Measurements from ENCODE around the gene MSGN1. TPM values are rescaled to one million over a fixed set of nuclear protein-coding genes. Genes with fewer than 3 reads are reported as not detected.

The MSGN1 gene
- 0.20 TPM for polyA plus RNA-seq (2013, experiment 1 of 2)
- polyA plus RNA-seq (2013, experiment 2 of 2) = 0.07 TPM

GRCh38 chr2:17816396-17817245 is at the start of gene MSGN1:
Gene MSGN1, plus strand, starts transcription at chr2:17816460. Its CDS starts 59 bp downstream, at chr2:17816519.
- Histone ChIP-seq H2BK15ac (ENCODE audit: low read length) (peak within 1 kb of the TSS; percentile 95), H3K36me3 (replicated peaks in 1 of 2; ENCODE audit: control insufficient read depth in 2 of 2, insufficient read depth in 2 of 2, low read length in 2 of 2) (no peaks in the 10 kb centered on the region), H3K79me1 (ENCODE audit: low read depth, low read length) (no peaks in the 10 kb centered on the region), H3K9ac (ENCODE audit: low read depth, low read length, poor library complexity) (no peak within 1 kb of the TSS), H2AK5ac (ENCODE audit: low read depth, low read length) (peak within 1 kb of the TSS; percentile 44), H3K27ac (replicated peaks; ENCODE audit: low read length) (peak within 1 kb of the TSS; percentile 45), H3K18ac (ENCODE audit: low read length) (peak within 1 kb of the TSS; percentile 94), H3K4me2 (ENCODE audit: insufficient read depth, low read length, poor library complexity, severe bottlenecking) (no peak within 1 kb of the TSS), H3K23ac (ENCODE audit: low read depth, low read length, poor library complexity) (peak within 1 kb of the TSS; percentile 69), H4K91ac (ENCODE audit: low read depth, low read length, poor library complexity) (peak within 1 kb of the TSS; percentile 46), H4K8ac (ENCODE audit: low read depth, low read length) (no peak within 1 kb of the TSS), H3K4me3 (ENCODE audit: low read length in 2 of 2) (no peak within 1 kb of the TSS), H3K27me3 (ENCODE audit: control insufficient read depth in 3 of 3, insufficient read depth in 3 of 3, low read depth in 1 of 3, low read length in 3 of 3) (peaks cover 0 to 4% (median 0%) of the 10 kb centered on the region in 3 experiments), H3K4ac (ENCODE audit: low read length) (no peak within 1 kb of the TSS), H2BK5ac (ENCODE audit: low read length) (peak within 1 kb of the TSS; percentile 61), H3K9me3 (replicated peaks in 1 of 2; ENCODE audit: control insufficient read depth in 2 of 2, insufficient read depth in 1 of 2, low read depth in 1 of 2, low read length in 2 of 2) (no peaks in the 10 kb centered on the region), H2BK120ac (ENCODE audit: low read depth, low read length) (peak within 1 kb of the TSS; percentile 27), H2BK12ac (ENCODE audit: low read length) (no peak within 1 kb of the TSS), H3K4me1 (ENCODE audit: control insufficient read depth in 2 of 2, insufficient read depth in 1 of 2, low read depth in 1 of 2, low read length in 2 of 2) (peaks cover 5 to 19% of the 10 kb centered on the region in 2 donors), H3K14ac (ENCODE audit: low read length) (peak within 1 kb of the TSS; percentile 14), H2AFZ (ENCODE audit: low read length) (peak within 1 kb of the TSS; percentile 64)
- no CpG with 5 or more reads among the region's 26 CpGs for WGBS, 2 donors (ENCODE audit: extremely low coverage in 2 of 2, insufficient read length in 2 of 2, insufficient replicate concordance in 1 of 2)
- no peak for DNase-seq (ENCODE audit: low spot score)

GRCh38 chr2:17768894-17769293 is 47.4 kb upstream of the MSGN1 start:
- no peaks in the 10 kb centered on the region for H3K79me1 ChIP-seq (ENCODE audit: low read depth, low read length)
- no peaks in the 10 kb centered on the region for H3K27me3 ChIP-seq (ENCODE audit: control insufficient read depth in 3 of 3, insufficient read depth in 3 of 3, low read depth in 1 of 3, low read length in 3 of 3)
- H3K4ac ChIP-seq (ENCODE audit: low read length) = no peak overlapping the region
- no peak overlapping the region for H3K4me2 ChIP-seq (ENCODE audit: insufficient read depth, low read length, poor library complexity, severe bottlenecking)
- no peak overlapping the region for H3K14ac ChIP-seq (ENCODE audit: low read length)
- no peak overlapping the region for H2BK120ac ChIP-seq (ENCODE audit: low read depth, low read length)
- H3K9me3 ChIP-seq (replicated peaks in 1 of 2; ENCODE audit: control insufficient read depth in 2 of 2, insufficient read depth in 1 of 2, low read depth in 1 of 2, low read length in 2 of 2) = no peaks in the 10 kb centered on the region
- no peak overlapping the region for H4K8ac ChIP-seq (ENCODE audit: low read depth, low read length)
- DNase-seq (ENCODE audit: low spot score) = no peak
- no peak overlapping the region for H3K18ac ChIP-seq (ENCODE audit: low read length)
- no peak overlapping the region for H3K27ac ChIP-seq (replicated peaks; ENCODE audit: low read length)
- H3K36me3 ChIP-seq (replicated peaks in 1 of 2; ENCODE audit: control insufficient read depth in 2 of 2, insufficient read depth in 2 of 2, low read length in 2 of 2) = peaks cover 6 to 93% of the 10 kb centered on the region in 2 donors
- H4K91ac ChIP-seq (ENCODE audit: low read depth, low read length, poor library complexity) = no peak overlapping the region
- H3K23ac ChIP-seq (ENCODE audit: low read depth, low read length, poor library complexity) = no peak overlapping the region
- H2BK12ac ChIP-seq (ENCODE audit: low read length) = no peak overlapping the region
- no peak overlapping the region for H2AFZ ChIP-seq (ENCODE audit: low read length)
- H3K4me1 ChIP-seq (ENCODE audit: control insufficient read depth in 2 of 2, insufficient read depth in 1 of 2, low read depth in 1 of 2, low read length in 2 of 2) = no peaks in the 10 kb centered on the region
- H2BK5ac ChIP-seq (ENCODE audit: low read length) = no peak overlapping the region
- H3K9ac ChIP-seq (ENCODE audit: low read depth, low read length, poor library complexity) = no peak overlapping the region
- H2AK5ac ChIP-seq (ENCODE audit: low read depth, low read length) = no peak overlapping the region
- no peak overlapping the region for H2BK15ac ChIP-seq (ENCODE audit: low read length)
- no CpG with 5 or more reads among the region's 4 CpGs for WGBS, 2 donors (ENCODE audit: extremely low coverage in 2 of 2, insufficient read length in 2 of 2, insufficient replicate concordance in 1 of 2)
- H3K4me3 ChIP-seq (ENCODE audit: low read length in 2 of 2) = no peak overlapping the region

- Histone ChIP-seq H3K27me3 (ENCODE audit: control insufficient read depth in 3 of 3, insufficient read depth in 3 of 3, low read depth in 1 of 3, low read length in 3 of 3) (no peaks in the 10 kb centered on the region), H3K79me1 (ENCODE audit: low read depth, low read length) (no peaks in the 10 kb centered on the region), H3K23ac (ENCODE audit: low read depth, low read length, poor library complexity) (no peak overlapping the region), H3K4ac (ENCODE audit: low read length) (no peak overlapping the region), H2BK5ac (ENCODE audit: low read length) (no peak overlapping the region), H2BK15ac (ENCODE audit: low read length) (no peak overlapping the region), H4K8ac (ENCODE audit: low read depth, low read length) (no peak overlapping the region), H2AK5ac (ENCODE audit: low read depth, low read length) (no peak overlapping the region), H3K27ac (replicated peaks; ENCODE audit: low read length) (no peak overlapping the region), H3K18ac (ENCODE audit: low read length) (no peak overlapping the region), H3K14ac (ENCODE audit: low read length) (no peak overlapping the region), H3K4me1 (ENCODE audit: control insufficient read depth in 2 of 2, insufficient read depth in 1 of 2, low read depth in 1 of 2, low read length in 2 of 2) (no peaks in the 10 kb centered on the region), H3K9ac (ENCODE audit: low read depth, low read length, poor library complexity) (no peak overlapping the region), H3K4me3 (ENCODE audit: low read length in 2 of 2) (no peak overlapping the region), H3K9me3 (replicated peaks in 1 of 2; ENCODE audit: control insufficient read depth in 2 of 2, insufficient read depth in 1 of 2, low read depth in 1 of 2, low read length in 2 of 2) (no peaks in the 10 kb centered on the region), H3K4me2 (ENCODE audit: insufficient read depth, low read length, poor library complexity, severe bottlenecking) (no peak overlapping the region), H2BK120ac (ENCODE audit: low read depth, low read length) (no peak overlapping the region), H2BK12ac (ENCODE audit: low read length) (no peak overlapping the region), H3K36me3 (replicated peaks in 1 of 2; ENCODE audit: control insufficient read depth in 2 of 2, insufficient read depth in 2 of 2, low read length in 2 of 2) (peaks cover 4 to 98% of the 10 kb centered on the region in 2 donors), H2AFZ (ENCODE audit: low read length) (no peak overlapping the region), H4K91ac (ENCODE audit: low read depth, low read length, poor library complexity) (no peak overlapping the region)
- DNase-seq (ENCODE audit: low spot score) = no peak
- WGBS, 2 donors (ENCODE audit: extremely low coverage in 2 of 2, insufficient read length in 2 of 2, insufficient replicate concordance in 1 of 2) = no CpG with 5 or more reads among the region's 2 CpGs
Observed at GRCh38 chr2:17771956-17772355, 44.3 kb upstream of the MSGN1 start.

GRCh38 chr2:17772532-17772931 is 43.7 kb upstream of the MSGN1 start:
- Histone ChIP-seq H2BK15ac (ENCODE audit: low read length) (no peak overlapping the region), H3K14ac (ENCODE audit: low read length) (no peak overlapping the region), H2BK5ac (ENCODE audit: low read length) (no peak overlapping the region), H3K4me1 (ENCODE audit: control insufficient read depth in 2 of 2, insufficient read depth in 1 of 2, low read depth in 1 of 2, low read length in 2 of 2) (no peaks in the 10 kb centered on the region), H2AFZ (ENCODE audit: low read length) (no peak overlapping the region), H3K9ac (ENCODE audit: low read depth, low read length, poor library complexity) (no peak overlapping the region), H3K4me3 (ENCODE audit: low read length in 2 of 2) (no peak overlapping the region), H3K4me2 (ENCODE audit: insufficient read depth, low read length, poor library complexity, severe bottlenecking) (no peak overlapping the region), H3K79me1 (ENCODE audit: low read depth, low read length) (no peaks in the 10 kb centered on the region), H3K9me3 (replicated peaks in 1 of 2; ENCODE audit: control insufficient read depth in 2 of 2, insufficient read depth in 1 of 2, low read depth in 1 of 2, low read length in 2 of 2) (no peaks in the 10 kb centered on the region), H3K27me3 (ENCODE audit: control insufficient read depth in 3 of 3, insufficient read depth in 3 of 3, low read depth in 1 of 3, low read length in 3 of 3) (no peaks in the 10 kb centered on the region), H3K4ac (ENCODE audit: low read length) (no peak overlapping the region), H3K36me3 (replicated peaks in 1 of 2; ENCODE audit: control insufficient read depth in 2 of 2, insufficient read depth in 2 of 2, low read length in 2 of 2) (peaks cover 4 to 98% of the 10 kb centered on the region in 2 donors), H4K91ac (ENCODE audit: low read depth, low read length, poor library complexity) (no peak overlapping the region), H4K8ac (ENCODE audit: low read depth, low read length) (no peak overlapping the region), H3K23ac (ENCODE audit: low read depth, low read length, poor library complexity) (no peak overlapping the region), H3K18ac (ENCODE audit: low read length) (no peak overlapping the region), H2BK120ac (ENCODE audit: low read depth, low read length) (no peak overlapping the region), H2AK5ac (ENCODE audit: low read depth, low read length) (no peak overlapping the region), H3K27ac (replicated peaks; ENCODE audit: low read length) (no peak overlapping the region), H2BK12ac (ENCODE audit: low read length) (no peak overlapping the region)
- DNase-seq (ENCODE audit: low spot score) = no peak
- WGBS, 2 donors (ENCODE audit: extremely low coverage in 2 of 2, insufficient read length in 2 of 2, insufficient replicate concordance in 1 of 2) = no CpG with 5 or more reads among the region's 2 CpGs
